Body of pancreas (tissue), 4 donors: ENCODE data around the gene PDZD2. TPM values are rescaled to one million over a fixed set of nuclear protein-coding genes. Genes with fewer than 3 reads are reported as not detected.

Experiments
- ATAC-seq: fragments of 150-250 bp; one replicate; pipeline ENCODE4 v1.9.1; 2016
- DNase-seq, 4 donors: peaks; one replicate each; pipeline ENCODE4 v3.0.0-alpha.2; 2019
- H3K27ac ChIP-seq, 4 donors: fragments of 200-600 bp; sonication (generic); 1 replicate in 3 of 4; 2 replicates in 1 of 4; pipeline versions ENCODE4 v1.5.1 to v1.6.1; 2016 to 2019; ENCODE audit warnings: mild to moderate bottlenecking in 1 of 4, mixed read lengths in 1 of 4, moderate library complexity in 1 of 4
- H3K27me3 ChIP-seq, 2 donors: fragments of 200-600 bp; sonication (generic); one replicate each; pipeline ENCODE4 v1.6.0; 2016; ENCODE audit warnings: mild to moderate bottlenecking in 1 of 2
- H3K36me3 ChIP-seq, 2 donors: fragments of 200-600 bp; sonication (generic); replicated peaks in 1 of 2; 2 replicates each; pipeline ENCODE4 v1.5.1; 2016; ENCODE audit warnings: low read depth in 2 of 2; ENCODE audit not compliant: insufficient read depth in 1 of 2
- H3K4me1 ChIP-seq: fragments of 200-600 bp; sonication (generic); one replicate; pipeline ENCODE4 v1.6.0; 2016
- H3K4me3 ChIP-seq, 2 donors: fragments of 200-600 bp; sonication (generic); 1 replicate in 1 of 2; 2 replicates in 1 of 2; pipeline ENCODE4 v1.5.1; 2016 to 2019
- H3K9me3 ChIP-seq, 3 donors: fragments of 200-600 bp; sonication (generic); 1 replicate in 2 of 3; 2 replicates in 1 of 3; pipeline ENCODE4 v1.5.1; 2016
- POLR2A ChIP-seq, 3 donors: fragments of 450-650 bp; IDR thresholded peaks; one replicate each; pipeline ENCODE4 v1.6.1; 2016; ENCODE audit warnings: antibody characterized with exemption in 3 of 3, mild to moderate bottlenecking in 2 of 3
- WGBS, 2 donors: methylation state at CpG; one replicate each; pipeline ENCODE4 v1.1.5; 2017; 5-methylcytosine and 5-hydroxymethylcytosine counted together
- intact Hi-C: fragments of 100-400 bp; cut with DNase I; formaldehyde crosslinking; loops from one replicate; pipeline ENCODE4 v1.15.1; 2023
- total RNA-seq, 2 donors: library from RNA; depleted of rRNA; stranded (reverse); fragments of >200 nt; gene quantifications; one replicate each; pipeline ENCODE4 v1.1.0, GENCODE V29; 2016
- TF ChIP-seq, protein P1 (sequence below), 7 experiments: fragments of 450-650 bp in 4 of 7; fragments of 200-600 bp in 3 of 7; sonication (generic) in 3 of 7; IDR thresholded peaks; one replicate each; pipeline ENCODE4 v1.5.1; 2016 to 2019; ENCODE audit warnings: antibody characterized with exemption in 7 of 7

Gene PDZD2
- total RNA-seq, 2 donors from 2014 or later: 3.9 to 12.9 TPM

DNA sequence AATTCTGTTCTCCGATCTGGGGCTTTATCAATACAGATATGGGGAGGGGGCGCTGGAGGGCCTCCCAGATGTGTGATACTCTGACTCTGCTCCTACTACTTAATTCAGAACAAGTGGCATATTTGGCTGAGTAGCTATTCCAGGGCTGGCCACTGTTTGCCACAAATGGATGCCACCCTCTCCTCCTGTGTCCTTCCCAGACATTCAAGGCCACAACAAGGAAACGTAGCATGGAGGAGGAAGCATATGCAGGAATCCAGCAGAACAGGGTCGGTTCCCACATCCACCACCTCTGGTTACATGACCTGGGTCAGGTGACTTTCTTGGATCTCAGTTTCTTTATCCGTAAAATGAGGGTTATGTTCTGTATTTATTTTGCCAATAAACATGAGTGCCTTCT lies 404.2 kb downstream of the PDZD2 start:
- Histone ChIP-seq H3K9me3 (no peaks in the 10 kb centered on the region), H3K27me3 (no peaks in the 10 kb centered on the region), H3K36me3 (no peaks in the 10 kb centered on the region), H3K4me3 (no peak overlapping the region), H3K4me1 (no peaks in the 10 kb centered on the region), H3K27ac (no peak overlapping the region)
- no peak for TF ChIP-seq POLR2A (IDR thresholded peaks at IDR 0.05)
- TF ChIP-seq, protein P1, sequence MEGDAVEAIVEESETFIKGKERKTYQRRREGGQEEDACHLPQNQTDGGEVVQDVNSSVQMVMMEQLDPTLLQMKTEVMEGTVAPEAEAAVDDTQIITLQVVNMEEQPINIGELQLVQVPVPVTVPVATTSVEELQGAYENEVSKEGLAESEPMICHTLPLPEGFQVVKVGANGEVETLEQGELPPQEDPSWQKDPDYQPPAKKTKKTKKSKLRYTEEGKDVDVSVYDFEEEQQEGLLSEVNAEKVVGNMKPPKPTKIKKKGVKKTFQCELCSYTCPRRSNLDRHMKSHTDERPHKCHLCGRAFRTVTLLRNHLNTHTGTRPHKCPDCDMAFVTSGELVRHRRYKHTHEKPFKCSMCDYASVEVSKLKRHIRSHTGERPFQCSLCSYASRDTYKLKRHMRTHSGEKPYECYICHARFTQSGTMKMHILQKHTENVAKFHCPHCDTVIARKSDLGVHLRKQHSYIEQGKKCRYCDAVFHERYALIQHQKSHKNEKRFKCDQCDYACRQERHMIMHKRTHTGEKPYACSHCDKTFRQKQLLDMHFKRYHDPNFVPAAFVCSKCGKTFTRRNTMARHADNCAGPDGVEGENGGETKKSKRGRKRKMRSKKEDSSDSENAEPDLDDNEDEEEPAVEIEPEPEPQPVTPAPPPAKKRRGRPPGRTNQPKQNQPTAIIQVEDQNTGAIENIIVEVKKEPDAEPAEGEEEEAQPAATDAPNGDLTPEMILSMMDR (IDR thresholded peaks at IDR 0.05): no peak
- intact Hi-C loops: no loop called here
- DNase-seq: no peak
- 66 to 75% methylated on average over 5 of the region's 5 CpGs for WGBS, 2 donors
- ATAC-seq: no peak

DNA sequence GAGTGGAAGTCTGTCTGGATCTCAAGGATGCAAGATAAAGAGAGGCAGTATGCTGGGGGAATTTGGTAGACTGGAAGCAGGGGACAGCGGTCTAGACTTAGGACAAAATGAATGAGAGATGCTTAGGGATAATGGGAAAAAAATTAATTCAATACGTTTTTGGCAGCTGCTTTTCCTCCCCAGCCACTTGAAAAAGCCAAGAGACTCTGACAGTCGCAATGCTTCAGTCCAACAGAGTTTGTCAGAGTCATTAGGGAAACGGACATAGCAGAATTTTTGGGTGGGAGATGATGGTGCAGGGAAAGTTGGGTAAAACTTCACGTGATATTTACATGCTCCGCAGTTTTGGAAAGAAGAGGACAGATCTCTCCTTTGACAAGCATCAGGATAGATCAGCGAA lies 405.5 kb downstream of the PDZD2 start:
- Histone ChIP-seq H3K4me1 (no peaks in the 10 kb centered on the region), H3K9me3 (no peaks in the 10 kb centered on the region), H3K36me3 (no peaks in the 10 kb centered on the region), H3K4me3 (no peak overlapping the region), H3K27me3 (no peaks in the 10 kb centered on the region), H3K27ac (no peak overlapping the region)
- ATAC-seq (no peak), DNase-seq (no peak)
- 67 to 71% methylated on average over 7 of the region's 7 CpGs for WGBS, 2 donors
- intact Hi-C loops: no loop called here
- TF ChIP-seq, protein P1 (IDR thresholded peaks at IDR 0.05): no peak
- no peak for TF ChIP-seq POLR2A (IDR thresholded peaks at IDR 0.05)

DNA sequence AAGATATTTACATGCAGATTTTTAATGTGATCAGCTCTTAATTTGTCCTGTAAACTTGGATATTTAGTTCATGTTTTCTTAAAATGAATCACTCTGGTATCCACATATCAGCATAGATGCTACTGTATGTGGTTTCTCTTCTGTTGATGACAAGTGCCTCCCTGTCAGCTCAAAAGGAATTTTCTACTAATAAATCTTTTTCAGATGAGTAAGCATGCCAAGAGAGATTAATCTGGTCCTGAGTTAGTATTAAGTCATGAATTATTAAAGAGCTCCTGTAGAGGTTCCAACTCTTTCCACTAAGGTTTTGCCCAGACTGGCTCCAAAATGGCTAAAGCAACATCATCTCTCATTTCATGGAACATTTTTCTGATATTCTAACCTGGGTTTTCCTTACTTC lies 406.0 kb downstream of the PDZD2 start:
- no peaks in the 10 kb centered on the region for H3K36me3 ChIP-seq
- no peak for DNase-seq
- intact Hi-C loops: no loop called here
- no peak for TF ChIP-seq POLR2A (IDR thresholded peaks at IDR 0.05)
- TF ChIP-seq, protein P1 (IDR thresholded peaks at IDR 0.05): no peak
- no peaks in the 10 kb centered on the region for H3K4me1 ChIP-seq
- H3K9me3 ChIP-seq: no peaks in the 10 kb centered on the region
- no peak overlapping the region for H3K27ac ChIP-seq
- ATAC-seq: no peak
- no peaks in the 10 kb centered on the region for H3K27me3 ChIP-seq
- H3K4me3 ChIP-seq: no peak overlapping the region

DNA sequence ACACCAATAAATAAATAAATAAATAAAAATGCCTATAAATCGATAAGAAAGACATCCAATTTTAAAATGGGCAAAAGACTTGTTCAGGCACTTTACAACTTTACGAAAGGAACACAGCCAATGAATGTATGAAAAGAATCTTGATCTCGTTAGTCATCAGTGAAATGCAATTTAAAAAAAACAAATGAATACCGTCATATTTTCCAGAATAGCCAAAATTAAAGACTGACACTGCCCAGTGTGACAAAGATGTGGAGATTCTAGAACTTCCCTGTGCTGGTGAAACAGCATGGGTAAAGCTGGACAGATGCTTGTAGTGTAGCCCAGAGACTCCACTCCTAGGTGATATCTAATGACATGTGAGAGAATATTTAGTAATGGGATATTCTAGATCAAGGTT lies 408.1 kb downstream of the PDZD2 start:
- DNase-seq (no peak), ATAC-seq (no peak)
- TF ChIP-seq POLR2A (IDR thresholded peaks at IDR 0.05): no peak
- TF ChIP-seq, protein P1 (IDR thresholded peaks at IDR 0.05): no peak
- Histone ChIP-seq H3K4me1 (no peaks in the 10 kb centered on the region), H3K36me3 (no peaks in the 10 kb centered on the region), H3K4me3 (no peak overlapping the region), H3K9me3 (no peaks in the 10 kb centered on the region), H3K27me3 (no peaks in the 10 kb centered on the region), H3K27ac (no peak overlapping the region)
- 93 to 95% methylated on average over 4 of the region's 4 CpGs for WGBS, 2 donors
- intact Hi-C loops: no loop called here

DNA sequence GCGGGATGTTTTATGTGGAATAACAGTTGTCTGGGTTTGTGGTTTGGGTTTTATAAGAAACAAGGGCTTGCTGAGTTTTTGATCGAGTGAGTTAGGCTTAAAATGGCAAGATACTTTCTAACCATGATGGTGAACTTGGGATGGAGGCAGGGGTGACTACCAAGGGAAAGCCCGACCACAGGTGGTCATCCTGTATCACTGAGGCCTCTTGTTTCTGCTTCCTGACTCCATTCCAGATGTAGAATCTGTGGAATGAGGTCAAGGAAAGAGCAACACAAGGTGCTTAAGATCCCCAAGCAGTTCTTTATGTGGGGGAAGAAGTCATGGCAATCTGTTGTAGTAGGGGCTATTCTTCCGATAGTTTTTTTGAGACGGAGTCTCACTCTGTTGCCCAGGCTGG lies 412.9 kb downstream of the PDZD2 start:
- Histone ChIP-seq H3K27ac (no peak overlapping the region), H3K4me1 (no peaks in the 10 kb centered on the region), H3K4me3 (no peak overlapping the region), H3K9me3 (no peaks in the 10 kb centered on the region), H3K36me3 (no peaks in the 10 kb centered on the region), H3K27me3 (no peaks in the 10 kb centered on the region)
- no peak for TF ChIP-seq POLR2A (IDR thresholded peaks at IDR 0.05)
- TF ChIP-seq, protein P1 (IDR thresholded peaks at IDR 0.05): no peak
- ATAC-seq (no peak), DNase-seq (no peak)
- WGBS, 2 donors: 82 to 84% methylated on average over 5 of the region's 5 CpGs
- intact Hi-C loops: no loop called here
